HepG2 (cell line): ENCODE results near the gene PAQR6. TPM values are rescaled to one million over a fixed set of nuclear protein-coding genes. Genes with fewer than 3 reads are reported as not detected.

Experiments used
- ELF1 ChIP-seq: sonication (generic); formaldehyde crosslinking; IDR thresholded peaks from 2 replicates; pipeline ENCODE4 v1.4.0; 2020; ENCODE audit warnings: missing genetic modification reagents
- RXRA ChIP-seq: sonication (generic); formaldehyde crosslinking; IDR thresholded peaks from 2 replicates; pipeline ENCODE4 v1.5.1; 2020; ENCODE audit warnings: missing genetic modification reagents
- TARDBP ChIP-seq: sonication (generic); formaldehyde crosslinking; IDR thresholded peaks from 2 replicates; pipeline ENCODE4 v1.8.0; 2022; ENCODE audit warnings: mild to moderate bottlenecking, missing genetic modification reagents
- ZBTB40 ChIP-seq, 2 experiments: fragments of 450-650 bp in 1 of 2; sonication (generic) in 1 of 2; formaldehyde crosslinking in 1 of 2; IDR thresholded peaks; 2 replicates each; pipeline versions ENCODE4 v1.6.1 to v1.8.0; 2016 to 2022; ENCODE audit warnings: antibody characterized with exemption in 1 of 2, mild to moderate bottlenecking in 1 of 2, missing genetic modification reagents in 1 of 2
- ZNF770 ChIP-seq: sonication (generic); formaldehyde crosslinking; IDR thresholded peaks from 2 replicates; pipeline ENCODE4 v1.5.0; 2020; ENCODE audit warnings: mild to moderate bottlenecking, missing genetic modification reagents
- polyA plus RNA-seq, 8 experiments: library from polyadenylated mRNA; depleted of rRNA in 3 of 8; stranded (reverse) in 7 of 8; unstranded in 1 of 8; fragments of >200 nt; fragmentation: Illumina TruSeq in 4 of 8; extraction: Trizol in 4 of 8; gene quantifications; 2 replicates each; pipeline versions ENCODE4 v1.2.1 to v1.2.3, GENCODE V29; 2011 to 2016; ENCODE audit warnings: low read depth in 4 of 8, missing spikeins in 1 of 8, mixed read lengths in 1 of 8; ENCODE audit not compliant: insufficient read depth in 1 of 8
- total RNA-seq, 5 experiments: library from RNA; depleted of rRNA; stranded (reverse); fragments of >200 nt; fragmentation: Illumina TruSeq; extraction: Trizol; gene quantifications; 2 replicates each; pipeline ENCODE4 v1.2.3, GENCODE V29; 2016; ENCODE audit warnings: low read depth in 1 of 5
- TF ChIP-seq, protein P1 (sequence below): sonication (generic); formaldehyde crosslinking; IDR thresholded peaks from 2 replicates; pipeline ENCODE4 v1.5.1; 2020; ENCODE audit warnings: mild to moderate bottlenecking, missing genetic modification reagents, moderate library complexity
- TF ChIP-seq, protein P2 (sequence below): fragments of 450-650 bp; IDR thresholded peaks from 2 replicates; pipeline ENCODE4 v1.6.1; 2016

Gene PAQR6
- total and polyA plus RNA-seq, 2 of the 13 experiments (the other 11 are each of a cell fraction or from before 2014, with no cell fraction given), result 0.82 to 1.4 TPM

- no peak for TF ChIP-seq ZBTB40 (IDR thresholded peaks at IDR 0.05)
- TF ChIP-seq ZBTB40 (CRISPR knock-in tag; IDR thresholded peaks at IDR 0.05), result peak; percentile 96
- TF ChIP-seq, protein P1, sequence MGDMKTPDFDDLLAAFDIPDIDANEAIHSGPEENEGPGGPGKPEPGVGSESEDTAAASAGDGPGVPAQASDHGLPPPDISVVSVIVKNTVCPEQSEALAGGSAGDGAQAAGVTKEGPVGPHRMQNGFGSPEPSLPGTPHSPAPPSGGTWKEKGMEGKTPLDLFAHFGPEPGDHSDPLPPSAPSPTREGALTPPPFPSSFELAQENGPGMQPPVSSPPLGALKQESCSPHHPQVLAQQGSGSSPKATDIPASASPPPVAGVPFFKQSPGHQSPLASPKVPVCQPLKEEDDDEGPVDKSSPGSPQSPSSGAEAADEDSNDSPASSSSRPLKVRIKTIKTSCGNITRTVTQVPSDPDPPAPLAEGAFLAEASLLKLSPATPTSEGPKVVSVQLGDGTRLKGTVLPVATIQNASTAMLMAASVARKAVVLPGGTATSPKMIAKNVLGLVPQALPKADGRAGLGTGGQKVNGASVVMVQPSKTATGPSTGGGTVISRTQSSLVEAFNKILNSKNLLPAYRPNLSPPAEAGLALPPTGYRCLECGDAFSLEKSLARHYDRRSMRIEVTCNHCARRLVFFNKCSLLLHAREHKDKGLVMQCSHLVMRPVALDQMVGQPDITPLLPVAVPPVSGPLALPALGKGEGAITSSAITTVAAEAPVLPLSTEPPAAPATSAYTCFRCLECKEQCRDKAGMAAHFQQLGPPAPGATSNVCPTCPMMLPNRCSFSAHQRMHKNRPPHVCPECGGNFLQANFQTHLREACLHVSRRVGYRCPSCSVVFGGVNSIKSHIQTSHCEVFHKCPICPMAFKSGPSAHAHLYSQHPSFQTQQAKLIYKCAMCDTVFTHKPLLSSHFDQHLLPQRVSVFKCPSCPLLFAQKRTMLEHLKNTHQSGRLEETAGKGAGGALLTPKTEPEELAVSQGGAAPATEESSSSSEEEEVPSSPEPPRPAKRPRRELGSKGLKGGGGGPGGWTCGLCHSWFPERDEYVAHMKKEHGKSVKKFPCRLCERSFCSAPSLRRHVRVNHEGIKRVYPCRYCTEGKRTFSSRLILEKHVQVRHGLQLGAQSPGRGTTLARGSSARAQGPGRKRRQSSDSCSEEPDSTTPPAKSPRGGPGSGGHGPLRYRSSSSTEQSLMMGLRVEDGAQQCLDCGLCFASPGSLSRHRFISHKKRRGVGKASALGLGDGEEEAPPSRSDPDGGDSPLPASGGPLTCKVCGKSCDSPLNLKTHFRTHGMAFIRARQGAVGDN (CRISPR knock-in tag), result peak; percentile 98
- TF ChIP-seq ZNF770, result 0 out of 2 replicates have a peak, but pooled peaks have one; percentile 28
- TF ChIP-seq, protein P2, sequence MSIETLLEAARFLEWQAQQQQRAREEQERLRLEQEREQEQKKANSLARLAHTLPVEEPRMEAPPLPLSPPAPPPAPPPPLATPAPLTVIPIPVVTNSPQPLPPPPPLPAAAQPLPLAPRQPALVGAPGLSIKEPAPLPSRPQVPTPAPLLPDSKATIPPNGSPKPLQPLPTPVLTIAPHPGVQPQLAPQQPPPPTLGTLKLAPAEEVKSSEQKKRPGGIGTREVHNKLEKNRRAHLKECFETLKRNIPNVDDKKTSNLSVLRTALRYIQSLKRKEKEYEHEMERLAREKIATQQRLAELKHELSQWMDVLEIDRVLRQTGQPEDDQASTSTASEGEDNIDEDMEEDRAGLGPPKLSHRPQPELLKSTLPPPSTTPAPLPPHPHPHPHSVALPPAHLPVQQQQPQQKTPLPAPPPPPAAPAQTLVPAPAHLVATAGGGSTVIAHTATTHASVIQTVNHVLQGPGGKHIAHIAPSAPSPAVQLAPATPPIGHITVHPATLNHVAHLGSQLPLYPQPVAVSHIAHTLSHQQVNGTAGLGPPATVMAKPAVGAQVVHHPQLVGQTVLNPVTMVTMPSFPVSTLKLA, result peak; percentile 49; the same call in 1 of the 2 replicates
- peak; percentile 89 for TF ChIP-seq RXRA (CRISPR knock-in tag)
- TF ChIP-seq TARDBP (CRISPR knock-in tag), result no peak; the same call in 1 of the 2 replicates
- TF ChIP-seq ELF1 (CRISPR knock-in tag), result no peak
These were observed 43.6 kb upstream of the PAQR6 start (continued) for GRCh38 chr1:156291226-156292061.
